Endodermal cell (in vitro differentiated cells): ENCODE measurements around the gene PIH1D2. TPM values are rescaled to one million over a fixed set of nuclear protein-coding genes. Genes with fewer than 3 reads are reported as not detected.

Source experiments
- DNase-seq: peaks from one replicate; pipeline ENCODE4 v3.0.0-alpha.2; 2017
- H3K27ac ChIP-seq: 2 replicates; pipeline ENCODE4 v1.5.1; 2013; ENCODE audit warnings: mild to moderate bottlenecking, low read depth, low read length, moderate library complexity
- H3K27me3 ChIP-seq: 2 replicates; pipeline ENCODE4 v1.6.1; 2013; ENCODE audit warnings: mild to moderate bottlenecking, low read length, moderate library complexity; ENCODE audit not compliant: insufficient read depth, control insufficient read depth, poor library complexity, severe bottlenecking
- H3K36me3 ChIP-seq: 2 replicates; pipeline ENCODE4 v1.7.0; 2013; ENCODE audit warnings: mild to moderate bottlenecking, low read length, moderate library complexity; ENCODE audit not compliant: control insufficient read depth, insufficient read depth
- H3K4me1 ChIP-seq: one replicate; pipeline ENCODE4 v1.7.0; 2013; ENCODE audit warnings: low read length; ENCODE audit not compliant: control insufficient read depth, insufficient read depth
- H3K4me3 ChIP-seq: 2 replicates; pipeline ENCODE4 v1.5.1; 2013; ENCODE audit warnings: mild to moderate bottlenecking, low read length, moderate library complexity
- H3K9ac ChIP-seq: 2 replicates; pipeline ENCODE4 v1.6.1; 2013; ENCODE audit warnings: mild to moderate bottlenecking, low read length, moderate library complexity; ENCODE audit not compliant: poor library complexity, severe bottlenecking; ENCODE audit errors: extremely low read depth
- H3K9me3 ChIP-seq: 2 replicates; pipeline ENCODE4 v1.6.1; 2013; ENCODE audit warnings: mild to moderate bottlenecking, low read length, moderate library complexity; ENCODE audit not compliant: control insufficient read depth
- H3K27ac Mint-ChIP-seq: 2 replicates; pipeline ENCODE4 v1.8.0; 2020; ENCODE audit warnings: mixed read lengths
- H3K27me3 Mint-ChIP-seq: 2 replicates; pipeline ENCODE4 v1.8.0; 2021; ENCODE audit warnings: mild to moderate bottlenecking, mixed read lengths; ENCODE audit not compliant: insufficient read depth
- H3K36me3 Mint-ChIP-seq: 2 replicates; pipeline ENCODE4 v1.8.0; 2020; ENCODE audit warnings: low read depth, mixed read lengths
- H3K4me1 Mint-ChIP-seq: 2 replicates; pipeline ENCODE4 v1.8.0; 2020; ENCODE audit warnings: mixed read lengths
- H3K4me3 Mint-ChIP-seq: 2 replicates; pipeline ENCODE4 v1.8.0; 2020; ENCODE audit warnings: mild to moderate bottlenecking, moderate library complexity, mixed read lengths
- H3K9me3 Mint-ChIP-seq: 2 replicates; pipeline ENCODE4 v1.8.0; 2020; ENCODE audit warnings: mild to moderate bottlenecking, mixed read lengths
- WGBS, 2 experiments: methylation state at CpG; one replicate each; pipeline versions ENCODE4 v1.1.5 to v1.1.7; 2013; ENCODE audit warnings: missing lambda C conversion rate in 2 of 2, mixed read lengths in 1 of 2; ENCODE audit not compliant: insufficient coverage in 1 of 2, insufficient read length in 1 of 2; 5-methylcytosine and 5-hydroxymethylcytosine counted together
- total RNA-seq, 2 donors: library from RNA; stranded (reverse); fragmentation: NEBNext Ultra II Directional in 1 of 2; extraction: Animal tissue kit (Norgen Biotek cat#: 25700) in 1 of 2; gene quantifications; 2 replicates in 1 of 2; 3 replicates in 1 of 2; pipeline ENCODE4 v1.2.1, GENCODE V29; 2021
- TF ChIP-seq, protein P1 (sequence below): fragments of 200-600 bp; sonication (generic); conservative IDR thresholded peaks from 2 replicates; pipeline ENCODE4 v1.5.0; 2021; ENCODE audit warnings: antibody characterized with exemption, mild to moderate bottlenecking

Gene PIH1D2
- total RNA-seq, 2 donors from 2014 or later, result 1.5 to 1.9 TPM

DNA sequence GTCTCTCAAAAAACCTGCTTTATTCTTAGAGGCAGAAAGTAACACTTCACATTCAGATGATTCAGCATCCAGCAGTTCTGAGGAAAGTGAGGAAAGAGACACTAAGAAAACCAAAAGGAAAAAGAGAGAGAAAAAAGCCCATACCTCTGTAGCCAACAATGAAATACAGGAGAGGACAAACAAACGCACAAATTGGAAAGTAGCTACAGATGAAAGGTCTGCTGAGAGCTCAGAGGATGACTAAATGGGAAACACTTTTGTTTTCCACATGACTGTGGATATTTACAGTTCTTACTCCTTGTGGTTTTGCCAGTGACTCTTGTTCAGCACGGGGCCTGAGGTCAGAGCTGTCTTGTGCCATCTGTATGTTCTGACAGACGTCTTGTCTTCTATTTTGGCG lies 8.9 kb upstream of the PIH1D2 start:
- Histone ChIP-seq H3K27me3 (no peaks in the 10 kb centered on the region), H3K36me3 (peaks cover 67% of the 10 kb centered on the region), H3K4me1 (no peaks in the 10 kb centered on the region), H3K9ac (no peak overlapping the region), H3K27ac (no peak overlapping the region), H3K9me3 (no peaks in the 10 kb centered on the region), H3K4me3 (no peak overlapping the region)
- H3K36me3 Mint-ChIP-seq, result peaks cover 59% of the 10 kb centered on the region
- no peaks in the 10 kb centered on the region for H3K27me3 Mint-ChIP-seq
- peak overlapping the region; percentile 2 for H3K27ac Mint-ChIP-seq
- no peaks in the 10 kb centered on the region for H3K9me3 Mint-ChIP-seq
- TF ChIP-seq, protein P1, sequence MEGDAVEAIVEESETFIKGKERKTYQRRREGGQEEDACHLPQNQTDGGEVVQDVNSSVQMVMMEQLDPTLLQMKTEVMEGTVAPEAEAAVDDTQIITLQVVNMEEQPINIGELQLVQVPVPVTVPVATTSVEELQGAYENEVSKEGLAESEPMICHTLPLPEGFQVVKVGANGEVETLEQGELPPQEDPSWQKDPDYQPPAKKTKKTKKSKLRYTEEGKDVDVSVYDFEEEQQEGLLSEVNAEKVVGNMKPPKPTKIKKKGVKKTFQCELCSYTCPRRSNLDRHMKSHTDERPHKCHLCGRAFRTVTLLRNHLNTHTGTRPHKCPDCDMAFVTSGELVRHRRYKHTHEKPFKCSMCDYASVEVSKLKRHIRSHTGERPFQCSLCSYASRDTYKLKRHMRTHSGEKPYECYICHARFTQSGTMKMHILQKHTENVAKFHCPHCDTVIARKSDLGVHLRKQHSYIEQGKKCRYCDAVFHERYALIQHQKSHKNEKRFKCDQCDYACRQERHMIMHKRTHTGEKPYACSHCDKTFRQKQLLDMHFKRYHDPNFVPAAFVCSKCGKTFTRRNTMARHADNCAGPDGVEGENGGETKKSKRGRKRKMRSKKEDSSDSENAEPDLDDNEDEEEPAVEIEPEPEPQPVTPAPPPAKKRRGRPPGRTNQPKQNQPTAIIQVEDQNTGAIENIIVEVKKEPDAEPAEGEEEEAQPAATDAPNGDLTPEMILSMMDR, result no peak
- WGBS, 2 experiments, result 93 to 98% methylated on average over 4 of the region's 4 CpGs
- no peak for DNase-seq
- H3K4me1 Mint-ChIP-seq, result peaks cover 16% of the 10 kb centered on the region
- no peak overlapping the region for H3K4me3 Mint-ChIP-seq

- Histone ChIP-seq H3K4me3 (no peak overlapping the region), H3K4me1 (no peaks in the 10 kb centered on the region), H3K9ac (no peak overlapping the region), H3K9me3 (no peaks in the 10 kb centered on the region), H3K36me3 (peaks cover 47% of the 10 kb centered on the region), H3K27me3 (no peaks in the 10 kb centered on the region), H3K27ac (no peak overlapping the region)
- TF ChIP-seq, protein P1, result no peak
- no peak overlapping the region for H3K4me3 Mint-ChIP-seq
- peaks cover 36% of the 10 kb centered on the region for H3K36me3 Mint-ChIP-seq
- H3K27ac Mint-ChIP-seq, result no peak overlapping the region
- no peaks in the 10 kb centered on the region for H3K27me3 Mint-ChIP-seq
- DNase-seq, result no peak
- no peaks in the 10 kb centered on the region for H3K4me1 Mint-ChIP-seq
- H3K9me3 Mint-ChIP-seq, result no peaks in the 10 kb centered on the region
- 100% methylated on average over 1 of the region's 1 CpG for WGBS, 2 experiments
Measured at GRCh38 chr11:112062923-112063322, 10.9 kb downstream of the PIH1D2 start.

DNA sequence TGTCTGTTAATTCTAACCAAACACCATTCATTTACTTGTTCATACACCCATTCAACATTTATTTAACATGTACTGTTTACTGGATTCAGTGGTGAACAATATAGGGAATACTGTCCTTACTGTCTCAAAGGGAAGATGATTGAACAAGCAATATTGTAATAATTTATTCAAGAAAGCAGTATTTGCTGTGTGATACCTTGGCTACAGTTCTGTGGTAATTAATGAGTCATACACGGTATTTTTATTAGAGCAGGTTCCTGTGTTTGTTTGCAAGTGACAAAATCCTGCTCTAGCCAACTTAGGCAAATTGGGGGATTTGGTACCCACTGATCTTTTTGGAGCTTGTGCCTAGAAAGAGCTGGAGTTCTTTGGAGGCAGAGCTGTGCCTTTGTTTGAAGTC lies 15.7 kb downstream of the PIH1D2 start:
- Mint-ChIP-seq H3K4me1 (no peaks in the 10 kb centered on the region), H3K9me3 (no peaks in the 10 kb centered on the region), H3K36me3 (peaks cover 68% of the 10 kb centered on the region), H3K4me3 (no peak overlapping the region), H3K27me3 (no peaks in the 10 kb centered on the region), H3K27ac (no peak overlapping the region)
- Histone ChIP-seq H3K36me3 (peaks cover 79% of the 10 kb centered on the region), H3K27ac (no peak overlapping the region), H3K27me3 (no peaks in the 10 kb centered on the region), H3K4me1 (peaks cover 3% of the 10 kb centered on the region), H3K9me3 (no peaks in the 10 kb centered on the region), H3K9ac (no peak overlapping the region), H3K4me3 (no peak overlapping the region)
- DNase-seq, result no peak
- WGBS, 2 experiments, result 94 to 100% methylated on average over 1 of the region's 1 CpG
- TF ChIP-seq, protein P1, result no peak
